ENCODE data around the gene RNF207. TPM values are rescaled to one million over a fixed set of nuclear protein-coding genes. Genes with fewer than 3 reads are reported as not detected.

RNF207 gene
- total and polyA plus RNA-seq, 2 experiments from 2014 or later = 29.3 to 30.9 TPM

GRCh38 chr1:6163191-6163972 lies 42.5 kb upstream of the RNF207 start:
- no peaks in the 10 kb centered on the region for H3K9me2 ChIP-seq (replicated peaks; ENCODE audit: insufficient read depth)
- H3K27me3 ChIP-seq = peaks cover 16% of the 10 kb centered on the region
- no peak overlapping the region for H3K4me2 ChIP-seq
- no peaks in the 10 kb centered on the region for H3K36me3 ChIP-seq (replicated peaks; ENCODE audit: insufficient read depth, low read depth)
- H4K20me1 ChIP-seq (ENCODE audit: insufficient read depth, poor library complexity, severe bottlenecking) = no peaks in the 10 kb centered on the region
- no peaks in the 10 kb centered on the region for H3K79me2 ChIP-seq
- no peak overlapping the region for H2AFZ ChIP-seq
- H3K9me3 ChIP-seq (ENCODE audit: low read depth) = no peaks in the 10 kb centered on the region
- H3K4me1 ChIP-seq (ENCODE audit: insufficient read depth) = no peaks in the 10 kb centered on the region
- TF ChIP-seq CTCF (IDR thresholded peaks at IDR 0.05; ENCODE audit: poor library complexity) (no peak), EZH2phosphoT487 (IDR thresholded peaks at IDR 0.05; ENCODE audit: low read depth, severe bottlenecking, unreplicated experiment) (no peak)
- H3K4me3 ChIP-seq = no peak overlapping the region
- DNase-seq (ENCODE audit: low spot score) = no peak
- 85% methylated on average over 15 of the region's 15 CpGs for WGBS (ENCODE audit: low lambda C conversion rate, missing lambda C conversion rate)
- no peak overlapping the region for H3K27ac ChIP-seq

GRCh38 chr1:6163973-6164617 lies 41.8 kb upstream of the RNF207 start:
- H3K27ac ChIP-seq = no peak overlapping the region
- H3K27me3 ChIP-seq = peaks cover 17% of the 10 kb centered on the region
- H3K9me3 ChIP-seq (ENCODE audit: low read depth) = no peaks in the 10 kb centered on the region
- TF ChIP-seq EZH2 (IDR thresholded peaks at IDR 0.05; ENCODE audit: borderline replicate concordance) (no peak), EZH2phosphoT487 (IDR thresholded peaks at IDR 0.05; ENCODE audit: low read depth, severe bottlenecking, unreplicated experiment) (no peak), CTCF (IDR thresholded peaks at IDR 0.05; ENCODE audit: poor library complexity) (no peak)
- 80% methylated on average over 19 of the region's 19 CpGs for WGBS (ENCODE audit: low lambda C conversion rate, missing lambda C conversion rate)
- H3K9me2 ChIP-seq (replicated peaks; ENCODE audit: insufficient read depth) = no peaks in the 10 kb centered on the region
- no peak overlapping the region for H3K4me3 ChIP-seq
- H3K4me2 ChIP-seq = no peak overlapping the region
- no peaks in the 10 kb centered on the region for H3K79me2 ChIP-seq
- H4K20me1 ChIP-seq (ENCODE audit: insufficient read depth, poor library complexity, severe bottlenecking) = no peaks in the 10 kb centered on the region
- H2AFZ ChIP-seq = no peak overlapping the region
- H3K4me1 ChIP-seq (ENCODE audit: insufficient read depth) = no peaks in the 10 kb centered on the region
- DNase-seq (ENCODE audit: low spot score) = no peak
- H3K36me3 ChIP-seq (replicated peaks; ENCODE audit: insufficient read depth, low read depth) = no peaks in the 10 kb centered on the region

- 81% methylated on average over 7 of the region's 7 CpGs for WGBS (ENCODE audit: low lambda C conversion rate, missing lambda C conversion rate)
- no peak for DNase-seq (ENCODE audit: low spot score)
- Histone ChIP-seq H3K27me3 (peaks cover 17% of the 10 kb centered on the region), H3K79me2 (no peaks in the 10 kb centered on the region), H3K4me2 (no peak overlapping the region), H3K36me3 (replicated peaks; ENCODE audit: insufficient read depth, low read depth) (no peaks in the 10 kb centered on the region), H3K27ac (no peak overlapping the region), H3K9me3 (ENCODE audit: low read depth) (no peaks in the 10 kb centered on the region), H3K4me3 (no peak overlapping the region), H3K9me2 (replicated peaks; ENCODE audit: insufficient read depth) (no peaks in the 10 kb centered on the region), H4K20me1 (ENCODE audit: insufficient read depth, poor library complexity, severe bottlenecking) (no peaks in the 10 kb centered on the region), H2AFZ (no peak overlapping the region), H3K4me1 (ENCODE audit: insufficient read depth) (no peaks in the 10 kb centered on the region)
- no peak for TF ChIP-seq CTCF (IDR thresholded peaks at IDR 0.05; ENCODE audit: poor library complexity)
- TF ChIP-seq EZH2phosphoT487 (IDR thresholded peaks at IDR 0.05; ENCODE audit: low read depth, severe bottlenecking, unreplicated experiment) = no peak
These were observed 40.9 kb upstream of the RNF207 start for GRCh38 chr1:6165027-6165426.
